ENCODE results near the gene UBE2Q2.

UBE2Q2 gene

DNA sequence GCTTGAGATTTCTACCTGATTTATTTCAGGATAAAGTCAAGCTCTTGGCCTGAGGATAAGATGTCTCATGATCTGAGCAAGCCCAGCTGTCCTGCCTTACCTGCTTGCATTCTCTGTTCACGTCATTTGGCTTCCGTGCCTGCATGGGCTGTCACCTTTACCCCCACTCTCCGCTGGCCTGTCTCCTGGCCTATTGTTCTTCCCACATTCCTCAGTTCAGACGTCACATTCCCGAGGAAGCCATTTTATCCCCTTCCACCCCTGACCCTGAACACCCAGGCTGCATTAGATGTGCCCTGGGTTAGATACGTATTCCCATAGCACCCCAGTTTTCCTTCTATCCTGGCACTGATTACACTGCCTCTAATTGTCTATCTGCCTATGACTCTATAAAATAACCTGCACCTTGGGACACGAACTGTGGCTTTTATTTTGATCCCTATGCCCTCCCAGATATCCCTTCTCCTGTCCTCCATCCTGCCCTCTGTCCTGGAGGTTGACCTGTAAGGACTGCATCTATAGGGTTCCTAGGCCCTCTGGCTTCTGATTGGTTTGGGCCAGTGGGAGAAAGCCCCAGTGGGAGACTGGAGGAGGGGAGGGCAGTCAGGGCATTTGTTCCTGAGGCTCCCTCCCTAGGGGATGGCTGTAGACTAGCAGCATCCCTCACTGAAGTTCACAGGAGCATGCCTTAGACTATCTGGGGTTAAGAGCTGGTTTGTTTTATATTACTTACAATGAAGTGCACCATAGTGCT lies 19.2 kb upstream of the UBE2Q2 start:
- Histone ChIP-seq H3K4me1 (ENCODE audit: control insufficient read depth, insufficient read depth, low read length) (peaks cover 14% of the 10 kb centered on the region), H3K27me3 (ENCODE audit: control insufficient read depth, insufficient read depth, low read length, poor library complexity, severe bottlenecking) (no peaks in the 10 kb centered on the region), H3K9me3 (ENCODE audit: control insufficient read depth, low read length) (no peaks in the 10 kb centered on the region), H3K4me3 (ENCODE audit: insufficient read depth, low read depth, low read length) (no peak overlapping the region), H3K36me3 (ENCODE audit: control insufficient read depth, insufficient read depth, low read length) (no peaks in the 10 kb centered on the region), H3K27ac (ENCODE audit: insufficient read depth, low read depth, low read length, poor library complexity, severe bottlenecking) (no peak overlapping the region)
- 17 to 20% methylated on average over 7 of the region's 7 CpGs for WGBS, 2 experiments

DNA sequence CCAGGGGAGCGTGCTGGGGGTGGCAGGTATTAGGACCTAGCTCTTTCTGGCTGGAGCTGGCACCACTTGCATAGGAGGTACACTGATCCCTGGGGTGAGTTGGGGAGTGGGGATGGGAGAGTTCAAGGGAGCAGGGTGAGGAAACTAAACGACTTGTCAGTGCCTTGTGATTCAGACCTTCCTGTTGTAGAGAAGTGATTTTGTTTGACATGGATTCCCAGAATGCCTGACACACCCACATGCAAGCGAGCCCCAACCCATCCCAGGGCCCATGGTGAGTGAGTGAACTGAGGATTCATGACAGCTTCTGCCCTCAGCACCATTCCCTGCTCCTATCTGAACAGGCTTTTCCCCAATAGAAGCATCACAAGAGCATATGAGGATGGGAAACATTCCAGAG lies 15.6 kb upstream of the UBE2Q2 start:
- 64 to 71% methylated on average over 3 of the region's 3 CpGs for WGBS, 2 experiments
- no peak overlapping the region for H3K4me3 ChIP-seq (ENCODE audit: insufficient read depth, low read depth, low read length)
- H3K36me3 ChIP-seq (ENCODE audit: control insufficient read depth, insufficient read depth, low read length): no peaks in the 10 kb centered on the region
- H3K27ac ChIP-seq (ENCODE audit: insufficient read depth, low read depth, low read length, poor library complexity, severe bottlenecking): no peak overlapping the region
- peaks cover 38% of the 10 kb centered on the region for H3K4me1 ChIP-seq (ENCODE audit: control insufficient read depth, insufficient read depth, low read length)
- no peaks in the 10 kb centered on the region for H3K9me3 ChIP-seq (ENCODE audit: control insufficient read depth, low read length)
- H3K27me3 ChIP-seq (ENCODE audit: control insufficient read depth, insufficient read depth, low read length, poor library complexity, severe bottlenecking): no peaks in the 10 kb centered on the region

DNA sequence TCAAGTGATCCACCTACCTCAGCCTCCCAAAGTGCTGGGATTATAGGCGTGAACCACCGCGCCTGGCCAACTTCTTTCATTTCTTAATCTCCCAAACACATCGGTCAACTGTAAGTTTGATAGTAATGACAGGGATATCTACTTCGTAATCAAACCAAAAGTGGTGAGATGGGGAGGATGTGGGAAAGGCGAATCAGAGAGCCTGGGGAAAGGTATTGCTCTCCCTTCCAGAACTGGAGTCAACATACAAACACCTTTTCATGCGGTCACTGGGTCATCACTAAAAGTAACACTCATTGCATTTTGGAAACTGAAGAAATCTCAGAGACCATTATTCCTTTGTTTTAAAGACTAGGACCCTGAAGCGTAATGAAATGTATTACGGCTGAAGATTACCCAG lies 14.8 kb upstream of the UBE2Q2 start:
- WGBS, 2 experiments: 95 to 97% methylated on average over 9 of the region's 9 CpGs
- Histone ChIP-seq H3K27me3 (ENCODE audit: control insufficient read depth, insufficient read depth, low read length, poor library complexity, severe bottlenecking) (no peaks in the 10 kb centered on the region), H3K36me3 (ENCODE audit: control insufficient read depth, insufficient read depth, low read length) (no peaks in the 10 kb centered on the region), H3K4me3 (ENCODE audit: insufficient read depth, low read depth, low read length) (no peak overlapping the region), H3K27ac (ENCODE audit: insufficient read depth, low read depth, low read length, poor library complexity, severe bottlenecking) (no peak overlapping the region), H3K9me3 (ENCODE audit: control insufficient read depth, low read length) (no peaks in the 10 kb centered on the region), H3K4me1 (ENCODE audit: control insufficient read depth, insufficient read depth, low read length) (peaks cover 36% of the 10 kb centered on the region)

DNA sequence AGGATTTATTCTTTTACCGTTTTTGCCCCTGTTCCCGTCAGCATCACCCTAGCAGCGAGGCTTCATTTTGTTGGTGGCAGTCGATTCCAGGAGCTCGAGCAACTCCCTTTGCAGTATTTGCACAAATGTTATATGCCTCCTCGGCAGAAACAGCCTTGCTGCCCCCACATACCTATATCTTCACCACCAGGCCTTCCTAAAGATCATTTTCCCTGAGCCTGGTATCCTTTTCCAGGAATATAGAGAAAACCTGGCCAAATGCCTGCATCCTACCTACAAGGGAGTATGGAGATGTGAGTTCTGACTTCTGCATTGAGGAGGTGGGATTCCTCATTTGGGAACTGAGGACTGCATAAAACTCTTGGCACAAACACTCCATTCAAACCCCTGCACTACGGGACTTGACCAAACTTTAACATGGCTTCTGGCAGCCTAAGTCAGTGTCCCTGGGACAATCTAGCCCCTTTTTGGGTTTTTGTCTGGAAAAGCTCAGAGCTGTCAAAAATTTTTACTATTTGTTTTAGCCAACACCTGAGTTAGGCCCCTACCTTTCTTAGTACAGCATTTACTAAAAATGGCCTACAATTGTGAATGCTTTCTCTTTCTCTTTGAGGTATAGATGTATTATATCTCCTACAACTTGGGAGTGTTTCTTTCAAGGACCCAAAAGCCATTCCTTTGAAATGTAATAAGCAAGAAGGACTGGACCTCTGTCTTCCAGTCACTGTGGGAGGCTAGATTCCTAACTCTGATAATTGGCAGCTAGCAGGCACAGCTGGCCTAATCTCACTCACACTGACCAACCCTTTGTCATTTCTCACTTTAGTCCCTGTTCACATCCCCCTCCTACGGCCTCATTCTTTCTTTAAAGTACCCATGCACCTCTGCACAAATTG lies 12.1 kb upstream of the UBE2Q2 start:
- H3K4me1 ChIP-seq (ENCODE audit: control insufficient read depth, insufficient read depth, low read length): peaks cover 31% of the 10 kb centered on the region
- H3K36me3 ChIP-seq (ENCODE audit: control insufficient read depth, insufficient read depth, low read length): no peaks in the 10 kb centered on the region
- no peaks in the 10 kb centered on the region for H3K27me3 ChIP-seq (ENCODE audit: control insufficient read depth, insufficient read depth, low read length, poor library complexity, severe bottlenecking)
- no peaks in the 10 kb centered on the region for H3K9me3 ChIP-seq (ENCODE audit: control insufficient read depth, low read length)
- H3K4me3 ChIP-seq (ENCODE audit: insufficient read depth, low read depth, low read length): no peak overlapping the region
- no peak overlapping the region for H3K27ac ChIP-seq (ENCODE audit: insufficient read depth, low read depth, low read length, poor library complexity, severe bottlenecking)
- WGBS, 2 experiments: 73 to 74% methylated on average over 8 of the region's 8 CpGs

DNA sequence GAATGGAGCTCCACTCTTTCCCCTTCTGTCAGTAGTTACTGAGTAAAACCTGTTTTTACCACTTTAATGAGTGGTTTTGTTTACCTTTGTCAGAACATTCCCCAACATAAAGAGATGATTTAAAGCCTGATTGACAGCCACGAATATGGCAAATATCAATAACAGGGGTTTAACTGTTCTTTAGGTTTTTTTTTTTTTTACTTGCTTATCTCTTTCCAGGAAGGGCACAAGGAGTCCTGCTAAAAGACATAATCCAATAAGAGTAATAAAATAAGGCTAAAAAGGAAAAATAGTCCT lies 11.5 kb upstream of the UBE2Q2 start:
- Histone ChIP-seq H3K27me3 (ENCODE audit: control insufficient read depth, insufficient read depth, low read length, poor library complexity, severe bottlenecking) (no peaks in the 10 kb centered on the region), H3K9me3 (ENCODE audit: control insufficient read depth, low read length) (no peaks in the 10 kb centered on the region), H3K4me3 (ENCODE audit: insufficient read depth, low read depth, low read length) (no peak overlapping the region), H3K36me3 (ENCODE audit: control insufficient read depth, insufficient read depth, low read length) (no peaks in the 10 kb centered on the region), H3K27ac (ENCODE audit: insufficient read depth, low read depth, low read length, poor library complexity, severe bottlenecking) (no peak overlapping the region), H3K4me1 (ENCODE audit: control insufficient read depth, insufficient read depth, low read length) (peaks cover 31% of the 10 kb centered on the region)
- WGBS, 2 experiments: 38% methylated on average over 1 of the region's 1 CpG; no CpG with 5 or more reads in 1 of the 2 experiments

DNA sequence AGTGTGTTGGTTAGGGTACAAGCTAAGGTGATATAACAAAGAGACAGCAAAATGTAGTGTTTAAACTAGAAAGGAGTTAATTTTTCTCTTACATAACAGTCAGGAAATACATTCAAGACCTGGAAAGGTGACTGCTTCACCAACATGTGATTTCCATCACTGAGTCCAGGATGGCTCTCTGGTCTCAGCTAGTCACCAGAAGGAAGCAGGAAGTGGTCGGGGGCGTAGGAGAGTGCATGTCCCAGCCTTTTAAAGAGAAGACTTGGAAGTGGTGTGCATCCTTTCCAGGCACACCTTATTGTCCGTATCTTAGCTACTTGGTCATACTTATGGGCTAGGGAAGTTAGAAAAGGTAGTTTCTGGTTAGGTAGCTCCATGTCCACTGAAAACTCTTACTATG lies 11.1 kb upstream of the UBE2Q2 start:
- H3K27ac ChIP-seq (ENCODE audit: insufficient read depth, low read depth, low read length, poor library complexity, severe bottlenecking): no peak overlapping the region

DNA sequence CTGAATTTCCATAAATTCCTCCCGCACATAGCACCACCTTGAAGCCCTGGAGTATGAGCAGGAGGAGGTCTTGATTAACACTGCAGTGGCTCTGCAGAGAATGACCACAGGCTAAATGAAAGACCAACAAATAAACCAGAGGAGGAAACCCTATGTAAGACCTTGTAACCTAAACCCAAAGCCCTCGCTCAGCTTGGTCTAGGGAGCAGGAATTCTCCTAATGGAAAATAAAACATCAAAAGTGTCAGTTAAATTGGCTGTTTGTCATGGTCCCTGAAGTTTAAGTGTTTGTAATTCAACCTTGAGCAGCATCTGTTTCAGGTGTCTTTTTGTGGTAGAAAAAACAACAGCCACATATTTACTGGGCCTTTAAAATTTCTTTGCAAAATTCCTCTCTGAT lies 9.2 kb upstream of the UBE2Q2 start:
- no peak overlapping the region for H3K27ac ChIP-seq (ENCODE audit: insufficient read depth, low read depth, low read length, poor library complexity, severe bottlenecking)
- no peaks in the 10 kb centered on the region for H3K9me3 ChIP-seq (ENCODE audit: control insufficient read depth, low read length)
- H3K36me3 ChIP-seq (ENCODE audit: control insufficient read depth, insufficient read depth, low read length): no peaks in the 10 kb centered on the region
- H3K27me3 ChIP-seq (ENCODE audit: control insufficient read depth, insufficient read depth, low read length, poor library complexity, severe bottlenecking): no peaks in the 10 kb centered on the region
- H3K4me3 ChIP-seq (ENCODE audit: insufficient read depth, low read depth, low read length): no peak overlapping the region
- WGBS, 2 experiments: 84 to 87% methylated on average over 2 of the region's 2 CpGs
- peaks cover 31% of the 10 kb centered on the region for H3K4me1 ChIP-seq (ENCODE audit: control insufficient read depth, insufficient read depth, low read length)

More for the DNA sequence above, 11.1 kb upstream of the UBE2Q2 start:
- H3K36me3 ChIP-seq (ENCODE audit: control insufficient read depth, insufficient read depth, low read length): no peaks in the 10 kb centered on the region
- peaks cover 31% of the 10 kb centered on the region for H3K4me1 ChIP-seq (ENCODE audit: control insufficient read depth, insufficient read depth, low read length)
- H3K9me3 ChIP-seq (ENCODE audit: control insufficient read depth, low read length): no peaks in the 10 kb centered on the region
- H3K4me3 ChIP-seq (ENCODE audit: insufficient read depth, low read depth, low read length): no peak overlapping the region
- H3K27me3 ChIP-seq (ENCODE audit: control insufficient read depth, insufficient read depth, low read length, poor library complexity, severe bottlenecking): no peaks in the 10 kb centered on the region
- WGBS, 2 experiments: 94% methylated on average over 3 of the region's 3 CpGs

DNA sequence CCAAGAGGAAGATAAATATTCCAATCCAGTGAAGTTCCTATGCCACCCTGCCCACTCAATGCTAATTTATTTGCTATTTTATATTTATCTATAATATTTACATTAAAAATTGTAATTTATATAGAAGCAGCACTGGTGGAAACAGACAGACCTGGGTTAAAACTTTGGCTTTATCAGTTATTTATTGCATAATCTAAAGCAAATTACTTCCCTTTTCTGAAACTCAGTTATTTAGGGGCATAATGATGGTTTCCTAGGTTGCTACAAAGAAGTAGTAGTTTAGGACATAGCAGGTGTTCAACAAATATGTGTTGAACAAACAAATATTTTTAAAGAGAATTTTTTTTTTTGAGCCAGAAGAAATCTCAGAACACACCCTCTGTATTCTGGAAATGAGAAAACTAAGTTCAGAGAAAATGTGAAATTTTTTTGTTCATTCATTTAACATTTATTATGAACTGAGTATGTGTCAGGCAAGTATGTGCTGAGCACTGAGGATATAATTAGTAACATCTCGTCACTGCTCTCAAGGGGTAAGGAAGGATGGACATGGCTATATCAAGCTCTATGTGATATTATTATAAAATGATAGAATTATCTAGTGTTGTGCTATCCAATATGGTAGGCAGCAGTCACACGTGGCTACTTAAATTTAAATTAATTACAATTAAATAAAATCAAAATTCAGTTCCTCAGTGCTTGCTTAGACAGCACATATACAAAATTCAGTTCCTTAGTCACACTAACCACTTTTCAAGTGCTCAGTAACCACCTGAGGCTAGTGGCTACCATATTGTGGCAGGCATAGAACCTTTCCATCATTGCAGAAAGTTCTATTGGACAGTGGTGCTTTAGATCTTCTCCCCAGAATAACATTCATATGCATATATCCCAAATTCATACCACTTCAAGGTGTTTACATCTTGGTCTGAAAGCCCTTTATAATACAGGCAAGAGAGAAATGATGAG lies 7.0 kb upstream of the UBE2Q2 start:
- WGBS, 2 experiments: 88 to 100% methylated on average over 1 to 2 of the region's 2 CpGs
- Histone ChIP-seq H3K36me3 (ENCODE audit: control insufficient read depth, insufficient read depth, low read length) (no peaks in the 10 kb centered on the region), H3K27me3 (ENCODE audit: control insufficient read depth, insufficient read depth, low read length, poor library complexity, severe bottlenecking) (no peaks in the 10 kb centered on the region), H3K4me3 (ENCODE audit: insufficient read depth, low read depth, low read length) (no peak overlapping the region), H3K9me3 (ENCODE audit: control insufficient read depth, low read length) (no peaks in the 10 kb centered on the region), H3K4me1 (ENCODE audit: control insufficient read depth, insufficient read depth, low read length) (peaks cover 22% of the 10 kb centered on the region), H3K27ac (ENCODE audit: insufficient read depth, low read depth, low read length, poor library complexity, severe bottlenecking) (no peak overlapping the region)

DNA sequence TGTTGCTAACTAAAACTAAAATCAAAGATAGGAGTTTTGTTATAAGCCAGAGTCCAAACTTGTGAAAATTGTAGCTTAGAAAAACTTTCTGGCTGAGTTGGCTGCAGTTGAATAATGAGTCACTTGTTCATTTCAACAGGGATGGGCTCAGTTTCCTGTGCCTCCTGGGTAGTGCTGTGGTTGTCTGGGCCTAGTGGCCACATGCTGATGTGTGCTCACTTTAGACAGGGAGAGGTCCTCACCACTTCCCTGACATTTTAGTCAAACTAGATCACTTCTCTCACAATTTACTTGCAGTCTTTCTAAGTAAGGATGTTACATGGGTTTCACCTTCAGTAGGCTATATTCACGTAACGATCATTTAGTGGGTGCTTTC lies 6.3 kb upstream of the UBE2Q2 start:
- peaks cover 5% of the 10 kb centered on the region for H3K27me3 ChIP-seq (ENCODE audit: control insufficient read depth, insufficient read depth, low read length, poor library complexity, severe bottlenecking)
- H3K36me3 ChIP-seq (ENCODE audit: control insufficient read depth, insufficient read depth, low read length): no peaks in the 10 kb centered on the region
- no peaks in the 10 kb centered on the region for H3K9me3 ChIP-seq (ENCODE audit: control insufficient read depth, low read length)
- H3K4me3 ChIP-seq (ENCODE audit: insufficient read depth, low read depth, low read length): no peak overlapping the region
- no peak overlapping the region for H3K27ac ChIP-seq (ENCODE audit: insufficient read depth, low read depth, low read length, poor library complexity, severe bottlenecking)
- peaks cover 15% of the 10 kb centered on the region for H3K4me1 ChIP-seq (ENCODE audit: control insufficient read depth, insufficient read depth, low read length)
- 93 to 97% methylated on average over 2 of the region's 2 CpGs for WGBS, 2 experiments

DNA sequence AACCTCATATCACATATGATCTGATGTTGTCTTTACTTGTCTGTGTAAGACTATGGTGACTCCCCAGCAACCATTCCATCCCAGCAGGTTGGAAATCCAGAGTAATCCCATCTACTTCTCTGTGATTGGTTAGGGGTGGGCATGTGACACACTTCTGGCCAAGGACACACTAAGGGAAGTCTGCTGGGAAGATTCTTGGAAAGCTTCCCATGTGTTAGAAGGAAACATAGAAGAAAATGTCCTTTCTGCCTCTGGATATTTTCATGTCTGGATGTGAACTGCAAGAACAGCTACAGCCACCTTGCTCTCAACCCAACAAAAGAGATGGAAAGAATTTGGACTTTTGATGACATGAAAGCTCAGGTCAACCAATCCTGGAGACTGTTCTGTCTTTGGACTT lies 2.6 kb upstream of the UBE2Q2 start:
- Histone ChIP-seq H3K27ac (ENCODE audit: insufficient read depth, low read depth, low read length, poor library complexity, severe bottlenecking) (no peak overlapping the region), H3K9me3 (ENCODE audit: control insufficient read depth, low read length) (no peaks in the 10 kb centered on the region), H3K4me3 (ENCODE audit: insufficient read depth, low read depth, low read length) (no peak overlapping the region), H3K36me3 (ENCODE audit: control insufficient read depth, insufficient read depth, low read length) (no peaks in the 10 kb centered on the region), H3K4me1 (ENCODE audit: control insufficient read depth, insufficient read depth, low read length) (peaks cover 12% of the 10 kb centered on the region), H3K27me3 (ENCODE audit: control insufficient read depth, insufficient read depth, low read length, poor library complexity, severe bottlenecking) (peaks cover 16% of the 10 kb centered on the region)
